Fibroblast of skin of left quadriceps (primary cell): ENCODE measurements around the gene RAD17.
"Not testable (repeated sequence)": the region's sequence is repeated elsewhere in the genome, so short reads cannot be mapped to it uniquely, and the experiment has no call there.

Source experiments
- DNase-seq, 2 experiments: peaks; one replicate each; pipeline ENCODE4 v3.0.0-alpha.2; 2013; ENCODE audit warnings: low read depth in 2 of 2

The RAD17 gene, protein sequence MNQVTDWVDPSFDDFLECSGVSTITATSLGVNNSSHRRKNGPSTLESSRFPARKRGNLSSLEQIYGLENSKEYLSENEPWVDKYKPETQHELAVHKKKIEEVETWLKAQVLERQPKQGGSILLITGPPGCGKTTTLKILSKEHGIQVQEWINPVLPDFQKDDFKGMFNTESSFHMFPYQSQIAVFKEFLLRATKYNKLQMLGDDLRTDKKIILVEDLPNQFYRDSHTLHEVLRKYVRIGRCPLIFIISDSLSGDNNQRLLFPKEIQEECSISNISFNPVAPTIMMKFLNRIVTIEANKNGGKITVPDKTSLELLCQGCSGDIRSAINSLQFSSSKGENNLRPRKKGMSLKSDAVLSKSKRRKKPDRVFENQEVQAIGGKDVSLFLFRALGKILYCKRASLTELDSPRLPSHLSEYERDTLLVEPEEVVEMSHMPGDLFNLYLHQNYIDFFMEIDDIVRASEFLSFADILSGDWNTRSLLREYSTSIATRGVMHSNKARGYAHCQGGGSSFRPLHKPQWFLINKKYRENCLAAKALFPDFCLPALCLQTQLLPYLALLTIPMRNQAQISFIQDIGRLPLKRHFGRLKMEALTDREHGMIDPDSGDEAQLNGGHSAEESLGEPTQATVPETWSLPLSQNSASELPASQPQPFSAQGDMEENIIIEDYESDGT

DNA sequence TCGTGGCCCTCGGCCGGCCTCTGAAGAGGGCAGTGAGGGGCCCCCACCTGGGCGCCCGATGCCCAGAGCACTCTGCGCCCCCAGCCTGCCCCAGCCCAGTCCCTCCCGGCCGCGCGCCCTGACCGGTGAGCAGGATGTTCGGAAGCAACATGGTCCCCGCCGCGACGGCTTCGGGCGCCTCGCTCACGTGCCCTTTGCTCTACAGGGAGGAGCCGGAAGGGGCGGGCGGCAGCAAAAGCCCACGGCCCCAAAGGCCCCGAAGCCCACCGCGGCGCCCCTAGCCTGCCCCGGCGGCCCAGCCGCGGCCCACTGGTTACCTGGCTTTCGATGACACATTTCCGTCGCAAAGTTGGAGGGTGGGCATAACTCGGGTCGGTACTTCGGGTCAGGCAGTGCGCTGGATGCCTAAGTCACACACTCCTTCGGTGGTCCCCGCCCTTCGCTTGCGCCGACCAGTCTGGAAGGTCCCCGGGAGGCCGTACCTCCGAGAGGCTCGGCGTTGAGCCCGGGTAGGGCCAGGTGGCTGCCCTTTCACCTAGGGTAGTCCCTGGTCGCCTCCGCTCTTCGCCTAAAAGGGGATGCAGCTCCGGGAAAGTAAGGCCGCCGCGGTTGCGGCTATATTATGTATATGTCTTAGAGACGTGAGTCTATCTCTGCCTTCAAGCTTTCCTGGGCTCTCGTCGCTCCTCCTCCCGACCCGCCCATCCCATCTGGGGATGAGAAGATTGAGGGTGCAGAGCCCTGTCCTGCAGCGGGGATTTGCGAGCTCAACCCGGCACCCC, at the start of gene RAD17, which contains the start of the genes AK6 and TAF9:
TSS of gene RAD17 (plus strand) at position 479 of the 782 bp plus-strand sequence. CDS start 2,391 bp downstream, outside the sequence.
TSS of gene AK6 (minus strand) at position 181 of the 782 bp plus-strand sequence. CDS start at position 151, 30 bp downstream.
TSS of gene TAF9 (minus strand) at position 181 of the 782 bp plus-strand sequence. CDS start 3,783 bp downstream, outside the sequence.
- peak; percentile 79 to 81 for DNase-seq

DNA sequence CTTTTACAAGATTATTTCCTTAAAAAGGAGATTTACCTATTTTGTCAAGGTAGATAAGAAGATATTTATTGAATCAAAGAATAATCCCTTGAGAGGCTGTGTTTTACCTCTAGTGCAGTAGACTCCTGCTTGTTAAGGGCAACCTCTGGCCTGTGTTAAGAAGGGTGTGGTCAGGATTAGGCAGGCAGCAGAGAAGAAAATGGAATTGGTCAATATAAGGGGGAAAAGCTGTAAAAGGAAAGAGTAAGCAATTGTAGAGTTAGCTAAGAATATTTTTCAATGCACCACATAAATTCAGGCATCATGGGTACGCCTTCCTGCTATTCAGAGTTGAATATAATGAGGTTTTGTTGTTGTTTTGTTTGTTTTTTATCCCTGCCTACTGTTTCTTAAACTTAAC, 43.3 kb upstream of the RAD17 start:
- DNase-seq: no peak

- no peak for DNase-seq
These were observed 39.6 kb upstream of the RAD17 start for GRCh38 chr5:69329905-69330489.

- DNase-seq: no peak
These were observed 37.8 kb upstream of the RAD17 start for GRCh38 chr5:69331528-69332445.

GRCh38 chr5:69333668-69334315, 35.8 kb upstream of the RAD17 start:
- not testable (repeated sequence) for DNase-seq

DNA sequence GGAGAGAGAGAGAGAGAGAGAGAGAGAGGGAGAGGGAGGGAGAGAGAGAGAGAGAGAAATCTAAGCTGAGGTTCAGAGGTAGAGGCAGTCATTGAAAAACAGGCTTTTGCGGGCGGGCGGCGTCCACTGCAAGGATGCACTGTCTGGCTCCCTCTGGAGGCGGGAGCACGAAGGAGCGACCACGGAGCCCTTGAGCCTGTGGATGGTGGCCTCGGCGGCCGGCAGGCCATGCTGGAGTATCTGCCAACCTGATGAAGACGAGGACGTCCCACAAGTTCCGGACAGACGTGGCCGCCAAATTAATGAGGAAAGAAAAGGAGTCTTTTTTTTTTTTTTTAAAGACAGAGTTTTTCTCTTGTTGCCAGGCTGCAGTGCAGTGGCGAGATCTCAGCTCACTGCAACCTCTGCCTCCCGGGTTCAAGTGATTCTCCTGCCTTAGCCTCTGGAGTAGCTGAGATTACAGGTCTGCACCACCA, 34.8 kb upstream of the RAD17 start:
- peak; percentile 47 to 51 for DNase-seq

DNA sequence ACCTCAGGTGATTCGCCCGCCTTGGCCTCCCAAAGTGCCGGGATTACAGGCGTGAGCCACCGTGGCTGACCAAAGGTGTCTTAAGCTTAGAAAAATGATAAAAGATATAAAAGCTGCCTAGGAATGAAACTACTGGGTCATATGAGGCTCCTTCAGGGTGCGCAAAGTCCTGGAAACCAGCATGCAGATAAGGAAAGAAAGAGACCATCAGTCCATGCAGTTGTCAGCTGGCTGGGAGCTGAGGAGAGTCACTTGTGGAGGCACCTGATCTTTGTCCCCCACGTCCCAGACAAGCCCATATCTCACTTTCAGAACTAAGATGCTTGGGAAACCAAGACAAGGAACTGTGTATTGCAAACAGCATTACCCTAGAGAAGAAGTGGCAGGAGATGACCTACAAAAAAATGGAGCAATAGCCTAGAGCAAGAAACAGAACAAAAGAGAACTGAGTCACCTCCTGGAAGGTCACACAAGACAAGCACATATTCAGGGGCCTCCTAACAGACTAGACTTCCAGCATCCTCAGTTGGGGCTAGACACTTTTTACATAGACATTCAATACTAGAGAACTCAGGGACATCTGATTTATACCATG, 34.2 kb upstream of the RAD17 start:
- DNase-seq: no peak

- no peak for DNase-seq
These were observed 28.0 kb upstream of the RAD17 start for GRCh38 chr5:69341520-69342161.

DNA sequence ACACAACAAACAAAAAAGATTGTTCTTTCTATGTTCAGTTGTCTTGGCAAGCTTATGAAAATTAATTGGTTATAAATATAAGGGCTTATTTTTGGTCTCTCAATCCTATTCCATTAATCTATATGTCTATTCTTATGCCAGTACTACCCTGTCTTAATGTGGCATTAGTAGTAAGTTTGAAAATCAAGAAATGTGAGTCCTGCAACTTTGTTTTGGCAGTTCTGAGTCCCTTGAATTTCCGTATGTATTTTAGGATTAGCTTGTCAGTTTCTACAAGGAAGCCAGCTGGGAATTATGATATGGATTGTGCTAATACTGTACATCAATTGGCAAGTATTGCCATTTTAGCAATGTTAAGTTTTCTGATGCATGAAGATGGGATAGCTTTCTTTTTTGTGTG, 26.5 kb upstream of the RAD17 start:
- no peak for DNase-seq

DNA sequence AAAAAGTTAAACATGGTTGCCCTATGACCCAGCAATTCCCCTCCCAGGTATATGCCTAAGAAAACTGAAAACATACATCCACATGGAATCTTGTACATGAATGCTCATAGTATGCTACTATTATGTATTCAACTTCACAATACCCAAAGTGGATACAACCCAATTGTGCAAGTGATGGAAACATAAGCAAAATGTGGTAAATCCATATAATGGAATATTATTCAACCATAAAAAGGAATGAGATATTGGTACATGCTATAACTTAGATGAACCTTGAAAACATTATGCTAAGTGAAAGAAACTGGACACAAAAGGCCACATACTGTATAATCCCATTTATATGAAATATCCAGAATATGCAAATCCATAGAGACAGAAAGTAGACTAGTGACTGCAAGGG, 19.0 kb upstream of the RAD17 start:
- no peak for DNase-seq

DNA sequence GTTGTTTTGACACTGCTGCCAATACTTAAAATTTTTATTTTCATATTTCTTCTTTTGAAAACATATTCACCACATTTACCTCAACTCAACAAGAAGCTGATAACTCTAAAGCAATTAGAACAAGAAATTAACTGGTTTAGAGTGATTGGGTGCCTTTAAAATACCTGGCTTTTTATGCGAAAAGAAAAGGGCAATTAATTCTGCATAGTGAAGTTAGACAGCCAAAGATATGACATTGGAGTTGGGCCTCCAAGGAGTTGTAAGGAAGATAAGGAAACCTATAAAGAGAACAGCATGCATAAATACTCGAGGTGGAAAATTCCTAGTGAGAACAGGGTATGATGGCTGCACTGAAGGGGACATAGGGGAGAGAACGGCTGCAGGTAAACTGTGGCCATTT, 9.9 kb upstream of the RAD17 start:
- DNase-seq: no peak

DNA sequence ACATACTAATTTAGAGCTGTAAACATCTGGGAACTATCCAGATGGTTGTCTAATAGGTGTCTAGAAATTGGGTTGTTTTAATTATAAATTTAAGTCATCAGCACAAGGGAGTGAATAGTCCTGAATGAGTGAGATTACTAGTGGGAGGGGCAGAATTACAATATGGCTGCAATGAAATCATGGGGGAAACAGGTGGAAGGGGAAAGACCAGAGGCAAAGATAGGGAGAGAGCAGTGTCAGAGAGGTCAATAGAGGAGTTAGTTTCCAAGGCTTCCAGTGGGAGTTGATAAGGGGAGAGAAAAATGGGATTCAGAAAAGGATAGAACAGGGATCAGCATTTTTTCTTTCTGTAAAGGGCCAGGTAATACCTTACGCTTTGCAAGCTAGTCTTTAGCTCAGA, 9.2 kb upstream of the RAD17 start:
- DNase-seq: no peak

- no peak for DNase-seq
These were observed 5.2 kb upstream of the RAD17 start for GRCh38 chr5:69364414-69364813.

DNA sequence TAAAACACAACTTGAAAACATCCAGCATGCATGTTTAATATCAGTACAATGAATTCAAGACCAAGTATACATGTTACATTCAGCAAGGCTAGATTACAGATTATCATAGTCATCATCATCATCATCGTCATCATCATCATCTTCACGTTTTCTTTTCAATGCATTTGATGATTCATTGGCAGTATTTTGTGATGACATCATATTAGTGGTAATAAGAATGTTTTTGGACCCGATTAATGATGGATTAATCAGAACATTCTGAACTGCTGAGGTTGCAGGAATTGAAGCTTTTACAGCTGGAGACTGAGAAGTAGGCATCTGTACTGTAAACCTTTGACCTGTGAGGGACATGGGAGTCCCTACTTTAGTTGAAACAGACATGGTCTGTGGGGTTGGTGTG, 4.8 kb upstream of the RAD17 start:
- no peak for DNase-seq

GRCh38 chr5:69367697-69368279, 1.8 kb upstream of the RAD17 start:
- DNase-seq: no peak

- DNase-seq: no peak
These were observed 919 bp upstream of the RAD17 start for GRCh38 chr5:69368458-69369339.

- not testable (repeated sequence) for DNase-seq
These were observed 717 bp downstream of the RAD17 start for GRCh38 chr5:69370335-69370734.

GRCh38 chr5:69372394-69372793, 2.8 kb downstream of the RAD17 start:
- no peak for DNase-seq
